Fibroblast of skin of left biceps (primary cell): ENCODE measurements around the gene TMEM116.

ENCODE experiments used
- DNase-seq, 2 experiments: peaks; one replicate each; pipeline ENCODE4 v3.0.0-alpha.2; 2013; ENCODE audit warnings: low read depth in 2 of 2

The TMEM116 gene

GRCh38 chr12:111894556-111894955 is 118.4 kb downstream of the TMEM116 start:
- DNase-seq, result no peak

- DNase-seq, result no peak
Measured at GRCh38 chr12:111893287-111893686, 119.7 kb downstream of the TMEM116 start.

GRCh38 chr12:111887926-111888745 is 124.8 kb downstream of the TMEM116 start:
- no peak for DNase-seq

- DNase-seq, result no peak
Measured at GRCh38 chr12:111886662-111887545, 126.1 kb downstream of the TMEM116 start.

- no peak for DNase-seq
Measured at GRCh38 chr12:111881716-111882115, 131.2 kb downstream of the TMEM116 start.
